Esophagus squamous epithelium (tissue), 4 donors: Measurements from ENCODE around the gene KIAA0753.

Source experiments
- CTCF ChIP-seq, 6 experiments: fragments of 450-650 bp in 4 of 6; fragments of 200-600 bp in 2 of 6; sonication (generic) in 2 of 6; IDR thresholded peaks; one replicate each; pipeline ENCODE4 v1.5.1; 2016 to 2019; ENCODE audit warnings: antibody characterized with exemption in 6 of 6, mild to moderate bottlenecking in 4 of 6, moderate library complexity in 4 of 6
- POLR2A ChIP-seq, 4 donors: fragments of 450-650 bp; IDR thresholded peaks; one replicate each; pipeline ENCODE4 v1.6.1; 2017; ENCODE audit warnings: antibody characterized with exemption in 4 of 4, mild to moderate bottlenecking in 4 of 4, moderate library complexity in 3 of 4

GRCh38 chr17:6559753-6560215 lies 80.7 kb downstream of the KIAA0753 start:
- no peak for TF ChIP-seq CTCF (IDR thresholded peaks at IDR 0.05)
- no peak for TF ChIP-seq POLR2A (IDR thresholded peaks at IDR 0.05)
